Activated naive CD4-positive, alpha-beta T cell treated with anti-CD3 and anti-CD28 coated beads for 36 hours (primary cell): ENCODE data around the gene NEK6. TPM values are rescaled to one million over a fixed set of nuclear protein-coding genes. Genes with fewer than 3 reads are reported as not detected.

Source experiments
- CTCF ChIA-PET: fragments of 350-600 bp; sonication (Branson Sonifier 250); formaldehyde crosslinking; loops from one replicate; lab custom pipeline; 2021; ENCODE audit warnings: antibody characterized with exemption; lab: Charles Lee
- DNase-seq: peaks from one replicate; pipeline ENCODE4 v3.0.0-alpha.2; 2020
- H3K27ac Mint-ChIP-seq: one replicate; pipeline ENCODE4 v1.8.0; 2021; ENCODE audit warnings: mild to moderate bottlenecking, mixed read lengths
- H3K27me3 Mint-ChIP-seq: one replicate; pipeline ENCODE4 v1.8.0; 2021; ENCODE audit warnings: low read depth, mixed read lengths
- H3K36me3 Mint-ChIP-seq: one replicate; pipeline ENCODE4 v1.8.0; 2021; ENCODE audit warnings: low read depth, mixed read lengths
- H3K4me1 Mint-ChIP-seq: one replicate; pipeline ENCODE4 v1.8.0; 2021; ENCODE audit warnings: low read depth, mixed read lengths
- H3K4me3 Mint-ChIP-seq: one replicate; pipeline ENCODE4 v1.8.0; 2021; ENCODE audit warnings: mild to moderate bottlenecking, moderate library complexity, mixed read lengths
- H3K9me3 Mint-ChIP-seq: one replicate; pipeline ENCODE4 v1.8.0; 2021; ENCODE audit warnings: mixed read lengths
- intact Hi-C: fragments of 100-400 bp; cut with micrococcal nuclease; formaldehyde crosslinking; loops from one replicate; pipeline ENCODE4 v1.15.1; 2023
- total RNA-seq, 2 experiments: library from RNA; stranded (reverse); gene quantifications; one replicate each; pipeline ENCODE4 v1.2.3, GENCODE V29; 2021

Gene NEK6
- total RNA-seq, 2 experiments from 2014 or later, result 0.89 to 1.5 TPM

- CTCF ChIA-PET, result no interaction called here
- peaks cover 40% of the 10 kb centered on the region for H3K4me1 Mint-ChIP-seq
- H3K4me3 Mint-ChIP-seq, result no peak overlapping the region
- H3K27me3 Mint-ChIP-seq, result no peaks in the 10 kb centered on the region
- DNase-seq, result no peak
- intact Hi-C loops, result no loop called here
- H3K36me3 Mint-ChIP-seq, result peaks cover 10% of the 10 kb centered on the region
- H3K9me3 Mint-ChIP-seq, result no peaks in the 10 kb centered on the region
- H3K27ac Mint-ChIP-seq, result no peak overlapping the region
Measured at GRCh38 chr9:124365036-124365435, 107.3 kb downstream of the NEK6 start.

GRCh38 chr9:124366476-124367220 lies 108.9 kb downstream of the NEK6 start:
- H3K4me1 Mint-ChIP-seq, result peaks cover 34% of the 10 kb centered on the region
- no peaks in the 10 kb centered on the region for H3K27me3 Mint-ChIP-seq
- H3K27ac Mint-ChIP-seq, result no peak overlapping the region
- peaks cover 10% of the 10 kb centered on the region for H3K36me3 Mint-ChIP-seq
- intact Hi-C loops, result no loop called here
- no peaks in the 10 kb centered on the region for H3K9me3 Mint-ChIP-seq
- DNase-seq, result no peak
- no peak overlapping the region for H3K4me3 Mint-ChIP-seq
- CTCF ChIA-PET, result no interaction called here

GRCh38 chr9:124368692-124369091 lies 110.9 kb downstream of the NEK6 start:
- peaks cover 40% of the 10 kb centered on the region for H3K4me1 Mint-ChIP-seq

GRCh38 chr9:124369231-124369797 lies 111.6 kb downstream of the NEK6 start:
- H3K4me1 Mint-ChIP-seq, result peaks cover 40% of the 10 kb centered on the region
- intact Hi-C loops, result no loop called here

More at GRCh38 chr9:124368692-124369091, 110.9 kb downstream of the NEK6 start:
- no peak overlapping the region for H3K27ac Mint-ChIP-seq
- peaks cover 8% of the 10 kb centered on the region for H3K36me3 Mint-ChIP-seq
- intact Hi-C loops, result no loop called here
- CTCF ChIA-PET, result no interaction called here
- no peaks in the 10 kb centered on the region for H3K27me3 Mint-ChIP-seq
- no peak overlapping the region for H3K4me3 Mint-ChIP-seq
- DNase-seq, result no peak
- H3K9me3 Mint-ChIP-seq, result no peaks in the 10 kb centered on the region

GRCh38 chr9:124370896-124371582 lies 113.3 kb downstream of the NEK6 start:
- CTCF ChIA-PET, result no interaction called here
- no peaks in the 10 kb centered on the region for H3K27me3 Mint-ChIP-seq
- intact Hi-C loops, result no loop called here
- no peak overlapping the region for H3K27ac Mint-ChIP-seq
- peaks cover 32% of the 10 kb centered on the region for H3K4me1 Mint-ChIP-seq
- no peak for DNase-seq
- H3K9me3 Mint-ChIP-seq, result no peaks in the 10 kb centered on the region
- H3K36me3 Mint-ChIP-seq, result peaks cover 10% of the 10 kb centered on the region
- H3K4me3 Mint-ChIP-seq, result no peak overlapping the region

More at GRCh38 chr9:124369231-124369797, 111.6 kb downstream of the NEK6 start:
- Mint-ChIP-seq H3K36me3 (peaks cover 9% of the 10 kb centered on the region), H3K4me3 (no peak overlapping the region), H3K27me3 (no peaks in the 10 kb centered on the region), H3K9me3 (no peaks in the 10 kb centered on the region), H3K27ac (no peak overlapping the region)
- CTCF ChIA-PET, result no interaction called here
- no peak for DNase-seq

GRCh38 chr9:124372038-124372437 lies 114.3 kb downstream of the NEK6 start:
- CTCF ChIA-PET, result no interaction called here
- H3K27ac Mint-ChIP-seq, result no peak overlapping the region
- H3K4me1 Mint-ChIP-seq, result peaks cover 25% of the 10 kb centered on the region

GRCh38 chr9:124373386-124373785 lies 115.6 kb downstream of the NEK6 start:
- intact Hi-C loops, result no loop called here
- Mint-ChIP-seq H3K27ac (no peak overlapping the region), H3K4me1 (peaks cover 19% of the 10 kb centered on the region), H3K4me3 (no peak overlapping the region), H3K36me3 (peaks cover 10% of the 10 kb centered on the region), H3K9me3 (no peaks in the 10 kb centered on the region), H3K27me3 (no peaks in the 10 kb centered on the region)
- DNase-seq, result no peak
- CTCF ChIA-PET, result no interaction called here

More at GRCh38 chr9:124372038-124372437, 114.3 kb downstream of the NEK6 start:
- H3K27me3 Mint-ChIP-seq, result no peaks in the 10 kb centered on the region
- intact Hi-C loops, result no loop called here
- H3K36me3 Mint-ChIP-seq, result peaks cover 10% of the 10 kb centered on the region
- no peak for DNase-seq
- no peaks in the 10 kb centered on the region for H3K9me3 Mint-ChIP-seq
- no peak overlapping the region for H3K4me3 Mint-ChIP-seq

- H3K4me3 Mint-ChIP-seq, result no peak overlapping the region
- H3K4me1 Mint-ChIP-seq, result peaks cover 17% of the 10 kb centered on the region
- DNase-seq, result no peak
- H3K9me3 Mint-ChIP-seq, result no peaks in the 10 kb centered on the region
- intact Hi-C loops, result no loop called here
- CTCF ChIA-PET, result no interaction called here
- no peaks in the 10 kb centered on the region for H3K27me3 Mint-ChIP-seq
- H3K36me3 Mint-ChIP-seq, result peaks cover 10% of the 10 kb centered on the region
- no peak overlapping the region for H3K27ac Mint-ChIP-seq
Measured at GRCh38 chr9:124373851-124374250, 116.1 kb downstream of the NEK6 start.

- Mint-ChIP-seq H3K27me3 (no peaks in the 10 kb centered on the region), H3K9me3 (no peaks in the 10 kb centered on the region), H3K4me1 (peaks cover 22% of the 10 kb centered on the region), H3K36me3 (peaks cover 17% of the 10 kb centered on the region), H3K27ac (no peak overlapping the region), H3K4me3 (no peak overlapping the region)
- no peak for DNase-seq
- intact Hi-C loops, result no loop called here
- CTCF ChIA-PET, result interaction anchor here (0.7 to 1.1 kb wide), 2 partner anchors 14 to 241 kb away, joined by 3 to 5 read pairs; no protein-coding TSS in a partner anchor
Measured at GRCh38 chr9:124375726-124376125, 118.0 kb downstream of the NEK6 start.

- CTCF ChIA-PET, result interaction anchor here (1.1 kb wide), 1 partner anchor 15 kb away, joined by 3 read pairs; no protein-coding TSS in a partner anchor
- Mint-ChIP-seq H3K4me1 (peaks cover 26% of the 10 kb centered on the region), H3K4me3 (no peak overlapping the region), H3K27me3 (no peaks in the 10 kb centered on the region), H3K36me3 (peaks cover 17% of the 10 kb centered on the region), H3K9me3 (no peaks in the 10 kb centered on the region), H3K27ac (no peak overlapping the region)
- no peak for DNase-seq
- intact Hi-C loops, result no loop called here
Measured at GRCh38 chr9:124376329-124376728, 118.6 kb downstream of the NEK6 start.

- intact Hi-C loops, result no loop called here
Measured at GRCh38 chr9:124377551-124378406, 120.0 kb downstream of the NEK6 start.

More at GRCh38 chr9:124377551-124378406, 120.0 kb downstream of the NEK6 start:
- no peak for DNase-seq
- CTCF ChIA-PET, result interaction anchor here (0.6 to 1.1 kb wide), 2 partner anchors 161 to 251 kb away, joined by 3 read pairs; no protein-coding TSS in a partner anchor
- Mint-ChIP-seq H3K9me3 (no peaks in the 10 kb centered on the region), H3K4me3 (no peak overlapping the region), H3K27me3 (no peaks in the 10 kb centered on the region), H3K4me1 (peaks cover 22% of the 10 kb centered on the region), H3K27ac (no peak overlapping the region), H3K36me3 (peaks cover 18% of the 10 kb centered on the region)
